Vagina (tissue), 2 donors: ENCODE measurements around the gene TRIM56.

Source experiments
- POLR2A ChIP-seq, 2 donors: fragments of 450-650 bp; IDR thresholded peaks; one replicate each; pipeline ENCODE4 v1.6.1; 2017; ENCODE audit warnings: antibody characterized with exemption in 2 of 2, mild to moderate bottlenecking in 2 of 2, moderate library complexity in 2 of 2
- TF ChIP-seq, protein P1 (sequence below), 3 experiments: fragments of 450-650 bp in 2 of 3; fragments of 200-600 bp in 1 of 3; sonication (generic) in 1 of 3; IDR thresholded peaks; one replicate each; pipeline ENCODE4 v1.5.1; 2017 to 2019; ENCODE audit warnings: antibody characterized with exemption in 3 of 3, mild to moderate bottlenecking in 2 of 3, moderate library complexity in 2 of 3

GRCh38 chr7:101108961-101109360, 23.7 kb downstream of the TRIM56 start:
- TF ChIP-seq, protein P1, sequence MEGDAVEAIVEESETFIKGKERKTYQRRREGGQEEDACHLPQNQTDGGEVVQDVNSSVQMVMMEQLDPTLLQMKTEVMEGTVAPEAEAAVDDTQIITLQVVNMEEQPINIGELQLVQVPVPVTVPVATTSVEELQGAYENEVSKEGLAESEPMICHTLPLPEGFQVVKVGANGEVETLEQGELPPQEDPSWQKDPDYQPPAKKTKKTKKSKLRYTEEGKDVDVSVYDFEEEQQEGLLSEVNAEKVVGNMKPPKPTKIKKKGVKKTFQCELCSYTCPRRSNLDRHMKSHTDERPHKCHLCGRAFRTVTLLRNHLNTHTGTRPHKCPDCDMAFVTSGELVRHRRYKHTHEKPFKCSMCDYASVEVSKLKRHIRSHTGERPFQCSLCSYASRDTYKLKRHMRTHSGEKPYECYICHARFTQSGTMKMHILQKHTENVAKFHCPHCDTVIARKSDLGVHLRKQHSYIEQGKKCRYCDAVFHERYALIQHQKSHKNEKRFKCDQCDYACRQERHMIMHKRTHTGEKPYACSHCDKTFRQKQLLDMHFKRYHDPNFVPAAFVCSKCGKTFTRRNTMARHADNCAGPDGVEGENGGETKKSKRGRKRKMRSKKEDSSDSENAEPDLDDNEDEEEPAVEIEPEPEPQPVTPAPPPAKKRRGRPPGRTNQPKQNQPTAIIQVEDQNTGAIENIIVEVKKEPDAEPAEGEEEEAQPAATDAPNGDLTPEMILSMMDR (IDR thresholded peaks at IDR 0.05): no peak
- TF ChIP-seq POLR2A (IDR thresholded peaks at IDR 0.05): no peak
